Measurements from ENCODE around the gene CNGA4.

Gene CNGA4

GRCh38 chr11:6251120-6251733, 12.3 kb downstream of the CNGA4 start:
- H3K36me3 ChIP-seq (ENCODE audit: insufficient read depth, low read length) = no peaks in the 10 kb centered on the region
- TF ChIP-seq CTCF (conservative IDR thresholded peaks at IDR 0.05; ENCODE audit: low read length) (peak; percentile 86), EZH2phosphoT487 (IDR thresholded peaks at IDR 0.05; ENCODE audit: borderline replicate concordance) (no peak)
- H3K79me2 ChIP-seq (ENCODE audit: insufficient read depth, low read length) = no peaks in the 10 kb centered on the region
- no peaks in the 10 kb centered on the region for H3K9me2 ChIP-seq (replicated peaks; ENCODE audit: low read depth, low read length)
- H3K4me3 ChIP-seq (ENCODE audit: low read length, poor library complexity, severe bottlenecking) = no peak overlapping the region
- H3K9me3 ChIP-seq (ENCODE audit: insufficient read depth, low read depth, low read length) = no peaks in the 10 kb centered on the region
- H3K4me2 ChIP-seq (ENCODE audit: low read depth, low read length, poor library complexity, severe bottlenecking) = no peak overlapping the region
- no peaks in the 10 kb centered on the region for H3K4me1 ChIP-seq (ENCODE audit: insufficient read depth, low read length, poor library complexity, severe bottlenecking)
- H4K20me1 ChIP-seq (ENCODE audit: insufficient read depth, low read length, poor library complexity, severe bottlenecking) = no peaks in the 10 kb centered on the region
- no peaks in the 10 kb centered on the region for H3F3A ChIP-seq (ENCODE audit: low read depth)
- no peaks in the 10 kb centered on the region for H3K27me3 ChIP-seq (ENCODE audit: insufficient read depth, low read length, poor library complexity, severe bottlenecking)
- H2AFZ ChIP-seq (ENCODE audit: low read length) = no peak overlapping the region
- H3K9ac ChIP-seq (ENCODE audit: low read depth, low read length, poor library complexity, severe bottlenecking) = no peak overlapping the region

- no peak overlapping the region for H2AFZ ChIP-seq (ENCODE audit: low read length)
- H3K27me3 ChIP-seq (ENCODE audit: insufficient read depth, low read length, poor library complexity, severe bottlenecking) = no peaks in the 10 kb centered on the region
- H3K4me3 ChIP-seq (ENCODE audit: low read length, poor library complexity, severe bottlenecking) = no peak overlapping the region
- H3K36me3 ChIP-seq (ENCODE audit: insufficient read depth, low read length) = no peaks in the 10 kb centered on the region
- no peak overlapping the region for H3K9ac ChIP-seq (ENCODE audit: low read depth, low read length, poor library complexity, severe bottlenecking)
- no peaks in the 10 kb centered on the region for H3F3A ChIP-seq (ENCODE audit: low read depth)
- no peak overlapping the region for H3K4me2 ChIP-seq (ENCODE audit: low read depth, low read length, poor library complexity, severe bottlenecking)
- no peaks in the 10 kb centered on the region for H4K20me1 ChIP-seq (ENCODE audit: insufficient read depth, low read length, poor library complexity, severe bottlenecking)
- H3K9me2 ChIP-seq (replicated peaks; ENCODE audit: low read depth, low read length) = no peaks in the 10 kb centered on the region
- H3K79me2 ChIP-seq (ENCODE audit: insufficient read depth, low read length) = no peaks in the 10 kb centered on the region
- no peaks in the 10 kb centered on the region for H3K4me1 ChIP-seq (ENCODE audit: insufficient read depth, low read length, poor library complexity, severe bottlenecking)
- H3K9me3 ChIP-seq (ENCODE audit: insufficient read depth, low read depth, low read length) = no peaks in the 10 kb centered on the region
- no peak for TF ChIP-seq CTCF (conservative IDR thresholded peaks at IDR 0.05; ENCODE audit: low read length)
- TF ChIP-seq EZH2phosphoT487 (IDR thresholded peaks at IDR 0.05; ENCODE audit: borderline replicate concordance) = no peak
Observed at GRCh38 chr11:6251990-6252473, 13.1 kb downstream of the CNGA4 start.

GRCh38 chr11:6253197-6253596, 14.3 kb downstream of the CNGA4 start:
- Histone ChIP-seq H3K9me3 (ENCODE audit: insufficient read depth, low read depth, low read length) (no peaks in the 10 kb centered on the region), H3K36me3 (ENCODE audit: insufficient read depth, low read length) (no peaks in the 10 kb centered on the region), H3K4me3 (ENCODE audit: low read length, poor library complexity, severe bottlenecking) (no peak overlapping the region), H3K4me1 (ENCODE audit: insufficient read depth, low read length, poor library complexity, severe bottlenecking) (no peaks in the 10 kb centered on the region), H3K9me2 (replicated peaks; ENCODE audit: low read depth, low read length) (no peaks in the 10 kb centered on the region), H2AFZ (ENCODE audit: low read length) (no peak overlapping the region), H4K20me1 (ENCODE audit: insufficient read depth, low read length, poor library complexity, severe bottlenecking) (no peaks in the 10 kb centered on the region), H3K27me3 (ENCODE audit: insufficient read depth, low read length, poor library complexity, severe bottlenecking) (no peaks in the 10 kb centered on the region), H3F3A (ENCODE audit: low read depth) (no peaks in the 10 kb centered on the region), H3K9ac (ENCODE audit: low read depth, low read length, poor library complexity, severe bottlenecking) (no peak overlapping the region), H3K4me2 (ENCODE audit: low read depth, low read length, poor library complexity, severe bottlenecking) (no peak overlapping the region), H3K79me2 (ENCODE audit: insufficient read depth, low read length) (no peaks in the 10 kb centered on the region)
- TF ChIP-seq CTCF (conservative IDR thresholded peaks at IDR 0.05; ENCODE audit: low read length) = no peak
- TF ChIP-seq EZH2phosphoT487 (IDR thresholded peaks at IDR 0.05; ENCODE audit: borderline replicate concordance) = no peak
